ENCODE results near the gene ZNF200. TPM values are rescaled to one million over a fixed set of nuclear protein-coding genes. Genes with fewer than 3 reads are reported as not detected.

The ZNF200 gene
- total and polyA plus RNA-seq, 2 of the 13 experiments (the other 11 are each of a cell fraction or from before 2014, with no cell fraction given): 3.5 to 16.5 TPM

DNA sequence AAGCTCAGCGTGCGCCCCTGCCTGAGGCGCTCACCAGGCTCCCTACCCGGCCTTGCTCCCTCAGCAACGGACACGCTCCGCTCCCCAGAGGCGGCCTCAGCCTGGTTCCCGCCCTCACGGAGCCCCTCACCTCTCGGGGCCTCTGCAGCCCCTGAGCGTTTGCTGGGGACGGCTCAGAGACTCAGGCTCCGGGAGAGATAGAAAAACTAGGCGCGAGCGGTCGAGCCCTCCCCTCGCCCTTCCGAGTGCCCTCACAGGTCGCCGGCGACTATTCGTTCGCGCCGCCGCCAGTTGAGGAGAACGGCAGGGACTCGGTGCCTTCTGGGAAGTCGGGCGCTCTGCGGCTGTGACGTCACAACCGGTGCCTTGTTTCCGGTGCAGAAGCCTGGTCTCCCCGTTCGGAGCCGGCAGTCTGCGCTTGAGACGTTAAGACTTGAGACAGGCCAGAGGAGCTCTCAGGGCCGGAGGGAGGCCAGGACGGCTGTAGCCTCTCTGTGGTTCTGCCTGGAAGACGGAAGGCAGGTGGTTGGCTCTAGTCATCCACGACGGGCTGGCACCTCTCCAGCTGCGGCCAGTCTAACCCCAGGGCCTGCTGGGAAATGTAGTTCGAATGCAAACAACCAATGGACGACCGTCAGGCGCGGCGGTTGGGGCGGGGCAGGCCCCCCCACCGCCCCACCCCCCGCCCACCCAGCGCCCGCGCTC, at the start of gene ZNF200 (continued):
- TF ChIP-seq, protein P1, sequence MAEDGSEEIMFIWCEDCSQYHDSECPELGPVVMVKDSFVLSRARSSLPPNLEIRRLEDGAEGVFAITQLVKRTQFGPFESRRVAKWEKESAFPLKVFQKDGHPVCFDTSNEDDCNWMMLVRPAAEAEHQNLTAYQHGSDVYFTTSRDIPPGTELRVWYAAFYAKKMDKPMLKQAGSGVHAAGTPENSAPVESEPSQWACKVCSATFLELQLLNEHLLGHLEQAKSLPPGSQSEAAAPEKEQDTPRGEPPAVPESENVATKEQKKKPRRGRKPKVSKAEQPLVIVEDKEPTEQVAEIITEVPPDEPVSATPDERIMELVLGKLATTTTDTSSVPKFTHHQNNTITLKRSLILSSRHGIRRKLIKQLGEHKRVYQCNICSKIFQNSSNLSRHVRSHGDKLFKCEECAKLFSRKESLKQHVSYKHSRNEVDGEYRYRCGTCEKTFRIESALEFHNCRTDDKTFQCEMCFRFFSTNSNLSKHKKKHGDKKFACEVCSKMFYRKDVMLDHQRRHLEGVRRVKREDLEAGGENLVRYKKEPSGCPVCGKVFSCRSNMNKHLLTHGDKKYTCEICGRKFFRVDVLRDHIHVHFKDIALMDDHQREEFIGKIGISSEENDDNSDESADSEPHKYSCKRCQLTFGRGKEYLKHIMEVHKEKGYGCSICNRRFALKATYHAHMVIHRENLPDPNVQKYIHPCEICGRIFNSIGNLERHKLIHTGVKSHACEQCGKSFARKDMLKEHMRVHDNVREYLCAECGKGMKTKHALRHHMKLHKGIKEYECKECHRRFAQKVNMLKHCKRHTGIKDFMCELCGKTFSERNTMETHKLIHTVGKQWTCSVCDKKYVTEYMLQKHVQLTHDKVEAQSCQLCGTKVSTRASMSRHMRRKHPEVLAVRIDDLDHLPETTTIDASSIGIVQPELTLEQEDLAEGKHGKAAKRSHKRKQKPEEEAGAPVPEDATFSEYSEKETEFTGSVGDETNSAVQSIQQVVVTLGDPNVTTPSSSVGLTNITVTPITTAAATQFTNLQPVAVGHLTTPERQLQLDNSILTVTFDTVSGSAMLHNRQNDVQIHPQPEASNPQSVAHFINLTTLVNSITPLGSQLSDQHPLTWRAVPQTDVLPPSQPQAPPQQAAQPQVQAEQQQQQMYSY (CRISPR knock-in tag; IDR thresholded peaks at IDR 0.05): no peak
- TF ChIP-seq TBL1XR1 (IDR thresholded peaks at IDR 0.05; ENCODE audit: borderline replicate concordance, low read length, partially characterized antibody): no peak
- no peak for TF ChIP-seq NRL (CRISPR knock-in tag; IDR thresholded peaks at IDR 0.05; ENCODE audit: borderline replicate concordance)
- peak; percentile 69; the same call in 1 of the 2 replicates for TF ChIP-seq MAX (IDR thresholded peaks at IDR 0.05)
- peak; percentile 38; the same call in 1 of the 2 replicates for TF ChIP-seq ETV5 (CRISPR knock-in tag; IDR thresholded peaks at IDR 0.05; ENCODE audit: borderline replicate concordance)
- TF ChIP-seq ZNF138 (CRISPR knock-in tag; IDR thresholded peaks at IDR 0.05; ENCODE audit: low read depth): no peak
- no peak for TF ChIP-seq HES4 (CRISPR knock-in tag; IDR thresholded peaks at IDR 0.05; ENCODE audit: borderline replicate concordance)
- no peak; the same call in 1 of the 2 replicates for TF ChIP-seq ZNF816 (CRISPR knock-in tag; IDR thresholded peaks at IDR 0.05; ENCODE audit: borderline replicate concordance)
- peak; percentile 71; the same call in 1 of the 2 replicates for TF ChIP-seq ZNF546 (CRISPR knock-in tag; conservative IDR thresholded peaks at IDR 0.05)
- peak; percentile 95 for TF ChIP-seq ARID4A (CRISPR knock-in tag; IDR thresholded peaks at IDR 0.05; ENCODE audit: borderline replicate concordance)
- no peak; the same call in 1 of the 2 replicates for TF ChIP-seq ZNF776 (CRISPR knock-in tag; IDR thresholded peaks at IDR 0.05)
- no peak for TF ChIP-seq HMGA1 (CRISPR knock-in tag; conservative IDR thresholded peaks at IDR 0.05)
- TF ChIP-seq MED13 (CRISPR knock-in tag; IDR thresholded peaks at IDR 0.05): no peak
- TF ChIP-seq FOSL2 (CRISPR knock-in tag; IDR thresholded peaks at IDR 0.05): peak; percentile 44
- peak; percentile 90 for TF ChIP-seq ZFY (CRISPR knock-in tag; IDR thresholded peaks at IDR 0.05)
- TF ChIP-seq ZFX (CRISPR knock-in tag; IDR thresholded peaks at IDR 0.05; ENCODE audit: low read depth): peak; percentile 92
- TF ChIP-seq, protein P2, sequence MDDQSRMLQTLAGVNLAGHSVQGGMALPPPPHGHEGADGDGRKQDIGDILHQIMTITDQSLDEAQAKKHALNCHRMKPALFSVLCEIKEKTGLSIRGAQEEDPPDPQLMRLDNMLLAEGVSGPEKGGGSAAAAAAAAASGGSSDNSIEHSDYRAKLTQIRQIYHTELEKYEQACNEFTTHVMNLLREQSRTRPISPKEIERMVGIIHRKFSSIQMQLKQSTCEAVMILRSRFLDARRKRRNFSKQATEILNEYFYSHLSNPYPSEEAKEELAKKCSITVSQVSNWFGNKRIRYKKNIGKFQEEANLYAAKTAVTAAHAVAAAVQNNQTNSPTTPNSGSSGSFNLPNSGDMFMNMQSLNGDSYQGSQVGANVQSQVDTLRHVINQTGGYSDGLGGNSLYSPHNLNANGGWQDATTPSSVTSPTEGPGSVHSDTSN (CRISPR knock-in tag; IDR thresholded peaks at IDR 0.05; ENCODE audit: borderline replicate concordance): peak; percentile 57; the same call in 1 of the 2 replicates
- peak; percentile 81; the same call in 1 of the 2 replicates for TF ChIP-seq FOXK1 (CRISPR knock-in tag; IDR thresholded peaks at IDR 0.05; ENCODE audit: borderline replicate concordance, low read depth)

All from HepG2 (cell line).